GM23338 (cell line): ENCODE measurements around the gene EXOC6B. TPM values are rescaled to one million over a fixed set of nuclear protein-coding genes. Genes with fewer than 3 reads are reported as not detected.

Experiments
- ATAC-seq: fragments of 200-7000 bp; cut with Tn5 transposase; 3 replicates; pipeline ENCODE4 v1.9.1; 2020
- DNase-seq: peaks from one replicate; pipeline ENCODE4 v3.0.0-alpha.2; 2015; ENCODE audit warnings: low spot score
- H2AFZ ChIP-seq: fragments of 200-600 bp; sonication (generic); 2 replicates; pipeline ENCODE4 v1.8.0; 2016; ENCODE audit warnings: antibody characterized with exemption, mild to moderate bottlenecking, moderate library complexity
- H3F3A ChIP-seq: fragments of 200-600 bp; sonication (generic); replicated peaks from 2 replicates; pipeline ENCODE4 v1.8.0; 2017; ENCODE audit warnings: antibody characterized with exemption, mixed run types, low read depth
- H3K27ac ChIP-seq: fragments of 200-600 bp; sonication (generic); 2 replicates; pipeline ENCODE4 v1.6.1; 2016; ENCODE audit warnings: low read depth
- H3K27me3 ChIP-seq: fragments of 200-600 bp; sonication (generic); 2 replicates; pipeline ENCODE4 v1.8.0; 2016; ENCODE audit warnings: mild to moderate bottlenecking, mixed run types, moderate library complexity; ENCODE audit not compliant: insufficient read depth
- H3K36me3 ChIP-seq: fragments of 200-600 bp; sonication (generic); 2 replicates; pipeline ENCODE4 v1.8.0; 2016; ENCODE audit warnings: mild to moderate bottlenecking; ENCODE audit not compliant: insufficient read depth
- H3K4me1 ChIP-seq: fragments of 200-600 bp; sonication (generic); 2 replicates; pipeline ENCODE4 v1.8.0; 2016; ENCODE audit warnings: mild to moderate bottlenecking, moderate library complexity; ENCODE audit not compliant: insufficient read depth
- H3K4me2 ChIP-seq: fragments of 200-600 bp; sonication (generic); 2 replicates; pipeline ENCODE4 v1.7.1; 2017; ENCODE audit warnings: mixed run types
- H3K4me3 ChIP-seq: fragments of 200-600 bp; sonication (generic); 2 replicates; pipeline ENCODE4 v1.6.1; 2016; ENCODE audit warnings: mixed run types
- H3K79me2 ChIP-seq: fragments of 200-600 bp; sonication (generic); replicated peaks from 2 replicates; pipeline ENCODE4 v1.8.0; 2017; ENCODE audit warnings: mild to moderate bottlenecking; ENCODE audit not compliant: insufficient read depth
- H3K9me2 ChIP-seq: fragments of 200-600 bp; sonication (generic); 2 replicates; pipeline ENCODE4 v1.8.0; 2017; ENCODE audit not compliant: insufficient read depth
- H4K20me1 ChIP-seq: fragments of 200-600 bp; sonication (generic); replicated peaks from 2 replicates; pipeline ENCODE4 v1.8.0; 2017; ENCODE audit warnings: mild to moderate bottlenecking; ENCODE audit not compliant: insufficient read depth
- H3K27ac Mint-ChIP-seq: 2 replicates; pipeline ENCODE4 v1.8.0; 2020; ENCODE audit warnings: inconsistent platforms, mild to moderate bottlenecking, moderate library complexity, mixed read lengths
- H3K27me3 Mint-ChIP-seq: 3 replicates; pipeline ENCODE4 v1.8.0; 2022; ENCODE audit warnings: low read depth, mild to moderate bottlenecking, moderate library complexity, mixed read lengths, inconsistent platforms; ENCODE audit not compliant: insufficient read depth, poor library complexity
- H3K36me3 Mint-ChIP-seq: 3 replicates; pipeline ENCODE4 v1.8.0; 2021; ENCODE audit warnings: low read depth, mild to moderate bottlenecking, inconsistent platforms, moderate library complexity, mixed read lengths
- H3K4me1 Mint-ChIP-seq: 3 replicates; pipeline ENCODE4 v1.8.0; 2020; ENCODE audit warnings: mild to moderate bottlenecking, inconsistent platforms, mixed read lengths
- H3K4me3 Mint-ChIP-seq: 3 replicates; pipeline ENCODE4 v1.8.0; 2021; ENCODE audit warnings: moderate library complexity, mild to moderate bottlenecking, inconsistent platforms, mixed read lengths
- H3K9me3 Mint-ChIP-seq: 3 replicates; pipeline ENCODE4 v1.8.0; 2020; ENCODE audit warnings: moderate library complexity, mild to moderate bottlenecking, inconsistent platforms, mixed read lengths
- CREB1 ChIP-seq: fragments of 250-450 bp; sonication (Bioruptor Pico); IDR thresholded peaks from 2 replicates; pipeline ENCODE4 v1.5.0; 2020; ENCODE audit warnings: low read depth, mild to moderate bottlenecking, moderate library complexity
- CTCF ChIP-seq, 2 experiments: fragments of 200-600 bp in 1 of 2; sonication (generic) in 1 of 2; conservative IDR thresholded peaks; 2 replicates each; pipeline versions ENCODE4 v1.5.1 to v1.6.1; 2016 to 2017; ENCODE audit warnings: antibody characterized with exemption in 2 of 2, low read depth in 2 of 2, mild to moderate bottlenecking in 2 of 2, moderate library complexity in 1 of 2
- EZH2 ChIP-seq: fragments of 200-600 bp; sonication (generic); IDR thresholded peaks from one replicate; pipeline ENCODE4 v1.8.0; 2017; ENCODE audit warnings: antibody characterized with exemption, mild to moderate bottlenecking, low read depth; ENCODE audit not compliant: unreplicated experiment
- JUNB ChIP-seq: IDR thresholded peaks from one replicate; pipeline ENCODE4 v1.6.1; 2016; ENCODE audit warnings: antibody characterized with exemption; ENCODE audit not compliant: unreplicated experiment
- NANOG ChIP-seq: IDR thresholded peaks from 2 replicates; pipeline ENCODE4 v1.6.1; 2016; ENCODE audit warnings: antibody characterized with exemption, borderline replicate concordance
- POLR2AphosphoS5 ChIP-seq: IDR thresholded peaks from 2 replicates; pipeline ENCODE4 v1.6.1; 2016; ENCODE audit warnings: antibody characterized with exemption, low read depth
- REST ChIP-seq: IDR thresholded peaks from one replicate; pipeline ENCODE4 v1.6.1; 2018; ENCODE audit warnings: antibody characterized with exemption; ENCODE audit not compliant: unreplicated experiment
- STAT1 ChIP-seq: IDR thresholded peaks from one replicate; pipeline ENCODE4 v1.6.1; 2016; ENCODE audit warnings: antibody characterized with exemption; ENCODE audit not compliant: unreplicated experiment
- ZNF114 ChIP-seq: fragments of 250-450 bp; sonication (Bioruptor Pico); IDR thresholded peaks from 2 replicates; pipeline ENCODE4 v1.5.0; 2020; ENCODE audit warnings: mild to moderate bottlenecking, moderate library complexity
- ZNF331 ChIP-seq: fragments of 250-450 bp; sonication (Bioruptor Pico); IDR thresholded peaks from 2 replicates; pipeline ENCODE4 v1.5.0; 2020; ENCODE audit warnings: low read depth, mild to moderate bottlenecking, moderate library complexity
- polyA plus RNA-seq: library from polyadenylated mRNA; unstranded; fragments of >200 nt; fragmentation: Nextera tagmentation; extraction: Ambion mirVana; gene quantifications from 2 replicates; pipeline ENCODE4 v1.2.1, GENCODE V29; 2016
- total RNA-seq: library from RNA; depleted of rRNA; stranded (reverse); fragments of >200 nt; shearing (Covaris generic); gene quantifications from 2 replicates; pipeline ENCODE4 v1.2.3, GENCODE V29; 2014

Gene EXOC6B
- total and polyA plus RNA-seq, 2 experiments from 2014 or later = 7.2 to 45.9 TPM

- TF ChIP-seq REST (no peak), ZNF331 (no peak), STAT1 (no peak), CREB1 (CRISPR knock-in tag) (no peak)
Measured at GRCh38 chr2:72689579-72690195, 136.1 kb downstream of the EXOC6B start (continued).

GRCh38 chr2:72685638-72686213, 140.1 kb downstream of the EXOC6B start:
- H3K4me1 Mint-ChIP-seq = peaks cover 10% of the 10 kb centered on the region; the same call in 2 of the 3 replicates
- TF ChIP-seq ZNF331 = no peak
- no peak for TF ChIP-seq CTCF (conservative IDR thresholded peaks at IDR 0.05; ENCODE audit: low read depth in 2 of 2)
- no peak for TF ChIP-seq NANOG
- TF ChIP-seq ZNF114 = no peak
- TF ChIP-seq POLR2AphosphoS5 = no peak
- no peak for TF ChIP-seq EZH2
- TF ChIP-seq REST = no peak
- no peak for TF ChIP-seq JUNB

More at GRCh38 chr2:72685638-72686213, 140.1 kb downstream of the EXOC6B start:
- Histone ChIP-seq H3K79me2 (no peaks in the 10 kb centered on the region), H3K9me2 (no peaks in the 10 kb centered on the region), H3K4me2 (no peak overlapping the region), H3K27me3 (no peaks in the 10 kb centered on the region), H3K4me3 (no peak overlapping the region), H3K36me3 (no peaks in the 10 kb centered on the region), H2AFZ (no peak overlapping the region), H3K4me1 (peaks cover 8% of the 10 kb centered on the region; the same call in 1 of the 2 replicates), H4K20me1 (no peaks in the 10 kb centered on the region), H3K27ac (no peak overlapping the region), H3F3A (no peaks in the 10 kb centered on the region)
- Mint-ChIP-seq H3K27ac (no peak overlapping the region), H3K4me3 (no peak overlapping the region), H3K36me3 (no peaks in the 10 kb centered on the region), H3K27me3 (no peaks in the 10 kb centered on the region), H3K9me3 (no peaks in the 10 kb centered on the region; the same call in 2 of the 3 replicates)
- ATAC-seq (no peak), DNase-seq (no peak)
